Lower lobe of right lung (tissue), 2 donors: ENCODE results near the gene SFTPB. TPM values are rescaled to one million over a fixed set of nuclear protein-coding genes. Genes with fewer than 3 reads are reported as not detected.

Experiments used
- ATAC-seq, 2 donors: fragments of 200-7000 bp; cut with Tn5 transposase; one replicate each; pipeline ENCODE4 v1.9.1; 2020 to 2022; ENCODE audit warnings: mild to moderate bottlenecking in 2 of 2, moderate library complexity in 2 of 2
- DNase-seq: peaks from one replicate; pipeline ENCODE4 v3.0.0-alpha.2; 2020
- H3K27ac ChIP-seq: fragments of 200-600 bp; one replicate; pipeline ENCODE4 v1.8.0; 2022
- H3K27me3 ChIP-seq: fragments of 200-600 bp; one replicate; pipeline ENCODE4 v1.8.0; 2022; ENCODE audit warnings: low read depth
- H3K36me3 ChIP-seq: fragments of 200-600 bp; one replicate; pipeline ENCODE4 v1.8.0; 2022; ENCODE audit warnings: mild to moderate bottlenecking
- H3K4me1 ChIP-seq: fragments of 200-600 bp; one replicate; pipeline ENCODE4 v1.8.0; 2022
- H3K4me3 ChIP-seq: fragments of 200-600 bp; one replicate; pipeline ENCODE4 v1.8.0; 2022; ENCODE audit warnings: mild to moderate bottlenecking
- H3K9me3 ChIP-seq: fragments of 200-600 bp; one replicate; pipeline ENCODE4 v1.8.0; 2022
- intact Hi-C: fragments of 100-400 bp; cut with DNase I; formaldehyde crosslinking; loops from one replicate; pipeline ENCODE4 v1.11.0; 2022
- total RNA-seq: library from RNA; stranded (reverse); fragmentation: NEBNext Ultra II Directional; extraction: Animal tissue kit (Norgen Biotek cat#: 25700); gene quantifications from one replicate; pipeline ENCODE4 v1.2.1, GENCODE V29; 2021
- TF ChIP-seq, protein P1 (sequence below): fragments of 200-600 bp; IDR thresholded peaks from one replicate; pipeline ENCODE4 v1.8.0; 2022; ENCODE audit warnings: antibody characterized with exemption, mild to moderate bottlenecking
- donor health status: DM: no; HTN: yes; CAD: no; lungs with severe emphysema.

The SFTPB gene
- total RNA-seq, 1 donor from 2014 or later = 12,584 TPM

- no peak for ATAC-seq
- DNase-seq = no peak
- TF ChIP-seq, protein P1, sequence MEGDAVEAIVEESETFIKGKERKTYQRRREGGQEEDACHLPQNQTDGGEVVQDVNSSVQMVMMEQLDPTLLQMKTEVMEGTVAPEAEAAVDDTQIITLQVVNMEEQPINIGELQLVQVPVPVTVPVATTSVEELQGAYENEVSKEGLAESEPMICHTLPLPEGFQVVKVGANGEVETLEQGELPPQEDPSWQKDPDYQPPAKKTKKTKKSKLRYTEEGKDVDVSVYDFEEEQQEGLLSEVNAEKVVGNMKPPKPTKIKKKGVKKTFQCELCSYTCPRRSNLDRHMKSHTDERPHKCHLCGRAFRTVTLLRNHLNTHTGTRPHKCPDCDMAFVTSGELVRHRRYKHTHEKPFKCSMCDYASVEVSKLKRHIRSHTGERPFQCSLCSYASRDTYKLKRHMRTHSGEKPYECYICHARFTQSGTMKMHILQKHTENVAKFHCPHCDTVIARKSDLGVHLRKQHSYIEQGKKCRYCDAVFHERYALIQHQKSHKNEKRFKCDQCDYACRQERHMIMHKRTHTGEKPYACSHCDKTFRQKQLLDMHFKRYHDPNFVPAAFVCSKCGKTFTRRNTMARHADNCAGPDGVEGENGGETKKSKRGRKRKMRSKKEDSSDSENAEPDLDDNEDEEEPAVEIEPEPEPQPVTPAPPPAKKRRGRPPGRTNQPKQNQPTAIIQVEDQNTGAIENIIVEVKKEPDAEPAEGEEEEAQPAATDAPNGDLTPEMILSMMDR = no peak
- Histone ChIP-seq H3K36me3 (no peaks in the 10 kb centered on the region), H3K4me3 (no peak overlapping the region), H3K4me1 (no peaks in the 10 kb centered on the region), H3K27ac (no peak overlapping the region), H3K27me3 (no peaks in the 10 kb centered on the region), H3K9me3 (no peaks in the 10 kb centered on the region)
- intact Hi-C loops = no loop called here
Observed at GRCh38 chr2:85690932-85691331, 22.9 kb upstream of the SFTPB start.

- ATAC-seq (no peak), DNase-seq (no peak)
- H3K27me3 ChIP-seq = no peaks in the 10 kb centered on the region
- no peak overlapping the region for H3K4me3 ChIP-seq
- no peak overlapping the region for H3K27ac ChIP-seq
- H3K9me3 ChIP-seq = no peaks in the 10 kb centered on the region
- no peaks in the 10 kb centered on the region for H3K36me3 ChIP-seq
- peaks cover 10% of the 10 kb centered on the region for H3K4me1 ChIP-seq
- intact Hi-C loops = no loop called here
- TF ChIP-seq, protein P1 = no peak
Observed at GRCh38 chr2:85684806-85685205, 16.8 kb upstream of the SFTPB start.

DNA sequence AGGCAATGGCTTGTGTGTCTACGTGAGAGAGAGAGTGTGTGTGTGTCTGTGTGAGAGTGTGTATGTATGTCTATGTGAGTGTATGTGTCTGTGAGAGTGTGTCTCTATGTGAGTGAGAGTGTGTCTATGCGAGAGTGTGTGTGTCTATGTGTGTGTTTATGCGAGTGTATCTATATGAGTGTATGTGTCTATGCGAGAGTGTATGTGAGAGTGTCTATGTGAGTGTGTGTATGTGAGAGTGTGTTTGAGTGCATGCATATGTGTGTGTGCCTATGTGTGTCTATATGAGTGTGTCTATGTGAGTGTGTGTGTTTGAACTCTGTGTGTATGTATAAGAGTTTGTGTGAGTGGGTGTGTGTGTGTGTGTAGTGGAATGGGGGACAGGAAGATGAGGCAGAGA, 16.4 kb upstream of the SFTPB start:
- Histone ChIP-seq H3K27ac (no peak overlapping the region), H3K4me1 (peaks cover 11% of the 10 kb centered on the region), H3K27me3 (no peaks in the 10 kb centered on the region), H3K9me3 (no peaks in the 10 kb centered on the region), H3K4me3 (no peak overlapping the region), H3K36me3 (no peaks in the 10 kb centered on the region)
- intact Hi-C loops = no loop called here
- TF ChIP-seq, protein P1 = no peak
- no peak for ATAC-seq
- DNase-seq = no peak

DNA sequence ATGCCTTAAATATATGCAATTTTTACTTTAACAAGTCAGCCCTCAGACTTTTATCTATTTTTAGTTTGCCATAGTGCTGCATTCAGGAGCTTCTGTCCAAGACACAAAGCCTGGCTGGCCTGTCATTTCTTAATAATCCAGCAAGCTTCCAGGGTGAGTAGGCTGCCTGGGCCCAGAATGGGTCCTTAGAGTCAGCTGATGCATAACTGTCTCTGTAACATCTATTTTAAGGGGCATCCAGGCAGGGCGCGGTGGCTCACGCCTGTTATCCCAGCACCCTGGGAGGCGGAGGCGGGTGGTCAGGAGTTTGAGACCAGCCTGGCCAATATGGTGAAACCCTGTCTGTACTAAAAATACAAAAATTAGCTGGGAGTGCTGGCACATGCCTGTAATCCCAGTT, 14.4 kb upstream of the SFTPB start:
- H3K4me3 ChIP-seq = no peak overlapping the region
- ATAC-seq (no peak), DNase-seq (no peak)
- H3K27ac ChIP-seq = no peak overlapping the region
- no peaks in the 10 kb centered on the region for H3K27me3 ChIP-seq
- H3K36me3 ChIP-seq = no peaks in the 10 kb centered on the region
- intact Hi-C loops = no loop called here
- TF ChIP-seq, protein P1 = no peak
- H3K4me1 ChIP-seq = peaks cover 26% of the 10 kb centered on the region
- no peaks in the 10 kb centered on the region for H3K9me3 ChIP-seq

DNA sequence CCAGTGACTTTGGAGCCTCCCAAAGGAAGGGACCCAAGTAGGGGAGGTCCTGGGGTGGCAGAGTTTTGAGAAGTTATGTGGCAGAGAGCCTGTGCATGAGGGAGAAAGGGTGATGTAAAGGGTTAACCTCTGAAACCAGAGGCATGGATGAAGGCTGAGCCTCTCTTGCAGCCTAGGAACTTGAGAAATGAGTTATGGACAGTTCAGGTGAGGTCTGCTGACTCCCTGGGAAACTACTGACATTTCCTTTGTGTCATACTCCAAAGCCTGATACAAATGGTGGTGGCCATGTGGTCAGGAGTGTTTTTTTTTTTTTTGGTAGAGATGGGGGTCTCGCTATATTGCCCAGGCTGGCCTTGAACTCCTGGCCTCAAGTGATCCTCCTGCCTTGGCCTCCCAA, 13.8 kb upstream of the SFTPB start:
- Histone ChIP-seq H3K9me3 (no peaks in the 10 kb centered on the region), H3K36me3 (no peaks in the 10 kb centered on the region), H3K4me1 (peaks cover 31% of the 10 kb centered on the region), H3K27me3 (no peaks in the 10 kb centered on the region), H3K27ac (peak overlapping the region; percentile 77), H3K4me3 (no peak overlapping the region)
- DNase-seq = no peak
- intact Hi-C loops = no loop called here
- no peak for ATAC-seq
- TF ChIP-seq, protein P1 = no peak

DNA sequence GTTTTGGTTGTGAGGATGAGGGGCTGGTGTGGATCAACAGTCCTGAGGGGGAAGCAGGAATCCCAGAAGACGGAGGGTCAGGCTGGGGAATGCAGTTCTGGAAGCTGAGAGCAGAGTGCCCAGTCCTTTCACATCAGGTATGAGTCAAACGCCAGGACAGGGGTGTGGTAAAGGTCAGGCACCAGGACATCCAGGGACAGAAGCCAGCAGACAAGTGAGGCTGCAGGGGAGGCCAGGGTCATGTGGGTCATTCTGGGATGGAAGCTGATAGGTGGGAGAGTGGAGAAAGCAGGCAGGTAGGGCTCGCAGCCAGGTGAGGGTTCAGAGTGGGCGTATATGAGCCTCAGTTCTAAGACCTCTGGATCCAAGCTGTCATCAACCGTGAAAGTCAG, 13.4 kb upstream of the SFTPB start:
- H3K4me1 ChIP-seq = peaks cover 35% of the 10 kb centered on the region
- no peak overlapping the region for H3K4me3 ChIP-seq
- DNase-seq = no peak
- TF ChIP-seq, protein P1 = no peak
- peak overlapping the region; percentile 77 for H3K27ac ChIP-seq
- H3K36me3 ChIP-seq = no peaks in the 10 kb centered on the region
- no peaks in the 10 kb centered on the region for H3K27me3 ChIP-seq
- no peaks in the 10 kb centered on the region for H3K9me3 ChIP-seq
- intact Hi-C loops = no loop called here
- no peak for ATAC-seq
